SU-DHL-6 (cell line): Measurements from ENCODE around the gene LY6G5B.

Experiments used
- H2AFZ ChIP-seq: fragments of 200-600 bp; sonication (generic); 2 replicates; pipeline ENCODE4 v1.6.1; 2014; ENCODE audit warnings: low read depth, mild to moderate bottlenecking, moderate library complexity, mixed read lengths, antibody characterized with exemption, low read length; ENCODE audit not compliant: severe bottlenecking
- H3F3A ChIP-seq: fragments of 200-600 bp; shearing (Covaris generic); 2 replicates; pipeline ENCODE4 v1.6.0; 2016; ENCODE audit warnings: antibody characterized with exemption, mild to moderate bottlenecking; ENCODE audit not compliant: insufficient read depth
- H3K27ac ChIP-seq: fragments of 200-600 bp; sonication (generic); 2 replicates; pipeline ENCODE4 v1.5.1; 2016; ENCODE audit warnings: low read depth, mild to moderate bottlenecking, low read length, moderate library complexity, mixed read lengths
- H3K27me3 ChIP-seq: fragments of 200-600 bp; sonication (generic), shearing (Covaris generic); 2 replicates; pipeline ENCODE4 v1.6.0; 2014; ENCODE audit warnings: mild to moderate bottlenecking, low read length
- H3K36me3 ChIP-seq: fragments of 200-600 bp; sonication (generic); 2 replicates; pipeline ENCODE4 v1.6.1; 2014; ENCODE audit warnings: mild to moderate bottlenecking, low read length, mixed read lengths
- H3K4me2 ChIP-seq: fragments of 300-600, 200-600 bp; shearing (Covaris generic), sonication (generic); 2 replicates; pipeline ENCODE4 v1.6.0; 2014; ENCODE audit warnings: low read length, low read depth, mild to moderate bottlenecking; ENCODE audit not compliant: poor library complexity, severe bottlenecking
- H3K4me3 ChIP-seq: fragments of 200-600 bp; sonication (generic); 2 replicates; pipeline ENCODE4 v1.5.1; 2014; ENCODE audit warnings: antibody characterized with exemption, low read length, mild to moderate bottlenecking, mixed read lengths; ENCODE audit not compliant: insufficient read depth, poor library complexity, severe bottlenecking
- H3K79me2 ChIP-seq: fragments of 200-600 bp; sonication (generic); 2 replicates; pipeline ENCODE4 v1.6.1; 2014; ENCODE audit warnings: mild to moderate bottlenecking, low read length, moderate library complexity; ENCODE audit not compliant: insufficient read depth
- H3K9ac ChIP-seq: fragments of 200-600 bp; sonication (generic); 2 replicates; pipeline ENCODE4 v1.7.0; 2014; ENCODE audit warnings: mild to moderate bottlenecking, low read length
- H3K9me2 ChIP-seq: fragments of 200-600 bp; sonication (generic); replicated peaks from 2 replicates; pipeline ENCODE4 v1.6.1; 2014; ENCODE audit warnings: low read length; ENCODE audit not compliant: insufficient read depth
- H3K9me3 ChIP-seq: fragments of 200-600 bp; sonication (generic); 2 replicates; pipeline ENCODE4 v1.6.1; 2014; ENCODE audit warnings: low read length, mixed read lengths; ENCODE audit not compliant: insufficient read depth
- H4K20me1 ChIP-seq: fragments of 200-600 bp; sonication (generic); 2 replicates; pipeline ENCODE4 v1.6.1; 2014; ENCODE audit warnings: low read depth, mild to moderate bottlenecking, antibody characterized with exemption, low read length, moderate library complexity, mixed read lengths
- CTCF ChIP-seq: fragments of 200-600 bp; sonication (generic); IDR thresholded peaks from one replicate; pipeline ENCODE4 v1.5.1; 2017; ENCODE audit warnings: antibody characterized with exemption, mild to moderate bottlenecking, low read length, moderate library complexity; ENCODE audit not compliant: insufficient read depth, poor library complexity, severe bottlenecking
- EZH2phosphoT487 ChIP-seq: fragments of 200-600 bp; sonication (generic), shearing (Covaris generic); conservative IDR thresholded peaks from 2 replicates; pipeline ENCODE4 v1.6.1; 2018; ENCODE audit warnings: mild to moderate bottlenecking, antibody characterized with exemption, low read length, moderate library complexity, mixed read lengths

The LY6G5B gene

DNA sequence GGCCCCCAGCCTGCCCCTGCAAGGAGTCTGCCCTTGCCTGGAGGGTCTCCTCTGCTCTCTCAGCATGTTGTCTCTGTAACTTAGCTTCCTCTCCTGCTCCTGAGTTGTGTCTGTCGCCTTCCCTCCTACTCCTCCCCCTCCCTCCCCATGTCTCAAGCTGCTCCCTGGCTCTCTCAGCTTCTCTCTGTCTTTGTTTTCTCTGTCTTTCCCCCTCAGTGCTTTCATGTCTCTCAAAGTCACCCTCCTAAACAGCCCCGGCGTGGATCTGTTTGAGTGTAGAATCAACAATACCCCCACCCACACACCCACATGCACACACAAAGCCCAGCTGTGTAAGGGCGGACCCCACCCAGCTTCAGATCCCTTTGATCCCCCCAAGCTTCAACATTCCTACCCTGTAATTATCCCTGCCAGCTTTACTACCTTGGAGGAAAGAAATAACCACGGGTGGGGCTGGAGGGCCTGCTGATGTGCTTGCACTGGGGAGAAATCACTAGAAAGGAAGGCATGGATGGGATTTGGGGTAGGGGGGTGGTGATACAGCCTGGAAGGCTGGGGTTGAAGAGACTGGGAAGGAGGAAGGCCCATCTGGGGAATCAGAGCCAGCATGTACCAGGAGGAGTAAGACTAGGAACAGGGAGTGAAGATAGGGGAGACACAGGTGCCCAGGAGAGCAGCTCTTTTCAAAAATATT is 44.4 kb downstream of the LY6G5B start:
- H3F3A ChIP-seq = no peaks in the 10 kb centered on the region
- H3K27me3 ChIP-seq = no peaks in the 10 kb centered on the region
- H3K4me2 ChIP-seq = no peak overlapping the region
- H3K9me2 ChIP-seq = no peaks in the 10 kb centered on the region
- no peaks in the 10 kb centered on the region for H3K79me2 ChIP-seq
- no peak overlapping the region for H3K27ac ChIP-seq
- H3K9me3 ChIP-seq = no peaks in the 10 kb centered on the region
- no peak overlapping the region for H3K4me3 ChIP-seq
- TF ChIP-seq CTCF = no peak
- TF ChIP-seq EZH2phosphoT487 = no peak
- H4K20me1 ChIP-seq = no peaks in the 10 kb centered on the region
- no peak overlapping the region for H3K9ac ChIP-seq
- no peaks in the 10 kb centered on the region for H3K36me3 ChIP-seq
- H2AFZ ChIP-seq = no peak overlapping the region

GRCh38 chr6:31715022-31715958 is 45.5 kb downstream of the LY6G5B start, which contains the start of gene LY6G6D:
TSS of gene LY6G6D (plus strand) at chr6:31715348. CDS start at chr6:31715356, 8 bp downstream.
- Histone ChIP-seq H3K79me2 (no peaks in the 10 kb centered on the region), H3K9me3 (no peaks in the 10 kb centered on the region), H3F3A (no peaks in the 10 kb centered on the region), H3K36me3 (no peaks in the 10 kb centered on the region), H3K4me3 (no peak within 1 kb of the TSS), H4K20me1 (no peaks in the 10 kb centered on the region), H3K9me2 (no peaks in the 10 kb centered on the region), H3K27me3 (no peaks in the 10 kb centered on the region), H3K27ac (no peak within 1 kb of the TSS), H2AFZ (no peak within 1 kb of the TSS), H3K9ac (no peak within 1 kb of the TSS), H3K4me2 (no peak within 1 kb of the TSS)
- no peak for TF ChIP-seq EZH2phosphoT487
- no peak for TF ChIP-seq CTCF

GRCh38 chr6:31717499-31718222 is 47.9 kb downstream of the LY6G5B start:
- no peak overlapping the region for H3K27ac ChIP-seq
- no peaks in the 10 kb centered on the region for H3K36me3 ChIP-seq
- no peaks in the 10 kb centered on the region for H4K20me1 ChIP-seq
- no peaks in the 10 kb centered on the region for H3K79me2 ChIP-seq
- H3K9me3 ChIP-seq = no peaks in the 10 kb centered on the region
- H3K9ac ChIP-seq = no peak overlapping the region
- H3K9me2 ChIP-seq = no peaks in the 10 kb centered on the region
- H3F3A ChIP-seq = no peaks in the 10 kb centered on the region
- no peak overlapping the region for H3K4me3 ChIP-seq
- TF ChIP-seq EZH2phosphoT487 (no peak), CTCF (no peak)
- H3K4me2 ChIP-seq = no peak overlapping the region
- H2AFZ ChIP-seq = no peak overlapping the region
- no peaks in the 10 kb centered on the region for H3K27me3 ChIP-seq
